GM19468 (cell line): ENCODE results near the gene OPTN.

Experiments used
- ATAC-seq: cut with Tn5 transposase; IDR thresholded peaks from one replicate; pipeline ENCODE4 v1.9.1; 2021; ENCODE audit warnings: mild to moderate bottlenecking, moderate library complexity, moderate number of reproducible peaks; ENCODE audit not compliant: unreplicated experiment; ENCODE audit errors: extremely low read depth

OPTN gene

GRCh38 chr10:13168781-13169180, 68.8 kb downstream of the OPTN start:
- no peak for ATAC-seq

- ATAC-seq = no peak
Observed at GRCh38 chr10:13173616-13174015, 73.7 kb downstream of the OPTN start.

GRCh38 chr10:13180788-13181187, 80.8 kb downstream of the OPTN start:
- ATAC-seq = no peak

- ATAC-seq = no peak
Observed at GRCh38 chr10:13182424-13182823, 82.5 kb downstream of the OPTN start.

GRCh38 chr10:13183625-13184024, 83.7 kb downstream of the OPTN start:
- ATAC-seq = no peak

GRCh38 chr10:13184276-13184675, 84.3 kb downstream of the OPTN start:
- ATAC-seq = no peak

GRCh38 chr10:13184730-13185514, 85.0 kb downstream of the OPTN start:
- no peak for ATAC-seq

- no peak for ATAC-seq
Observed at GRCh38 chr10:13187135-13187534, 87.2 kb downstream of the OPTN start.
